ENCODE results near the gene ARHGEF19.

- TF ChIP-seq NFE2L1 (CRISPR knock-in tag; IDR thresholded peaks at IDR 0.05; ENCODE audit: borderline replicate concordance) (no peak), CTCF (CRISPR knock-in tag; IDR thresholded peaks at IDR 0.05) (no peak), ZNF7 (CRISPR knock-in tag; IDR thresholded peaks at IDR 0.05) (no peak), ZNF616 (CRISPR knock-in tag; IDR thresholded peaks at IDR 0.05; ENCODE audit: low read depth) (no peak), CHD2 (IDR thresholded peaks at IDR 0.05; ENCODE audit: low read depth, low read length) (no peak)
Measured at GRCh38 chr1:16260814-16261213, 48.4 kb upstream of the ARHGEF19 start.

All from HepG2 (cell line).